Bronchial epithelial cell (primary cell): Measurements from ENCODE around the gene TCERG1L. TPM values are rescaled to one million over a fixed set of nuclear protein-coding genes. Genes with fewer than 3 reads are reported as not detected.
"Not testable (repeated sequence)": the region's sequence is repeated elsewhere in the genome, so short reads cannot be mapped to it uniquely, and the experiment has no call there.

Experiments
- DNase-seq: peaks from one replicate; pipeline ENCODE4 v3.0.0-alpha.2; 2010; ENCODE audit warnings: low read depth
- FAIRE-seq: peaks from 2 replicates; lab custom pipeline; 2011; peaks lifted over from hg19 to GRCh38; lab: Jason Lieb, UNC
- H3K27me3 ChIP-seq: 2 replicates; pipeline ENCODE4 v1.5.1; 2011; ENCODE audit warnings: low read length; ENCODE audit not compliant: control insufficient read depth, insufficient read depth
- H3K36me3 ChIP-seq: 2 replicates; pipeline ENCODE4 v1.5.1; 2011; ENCODE audit warnings: low read length; ENCODE audit not compliant: control insufficient read depth, insufficient read depth
- H3K4me3 ChIP-seq: 2 replicates; pipeline ENCODE4 v1.5.1; 2011; ENCODE audit warnings: mild to moderate bottlenecking, low read depth, low read length, control low read depth
- total RNA-seq: library from RNA; depleted of rRNA; stranded (reverse); fragments of >200 nt; gene quantifications from 2 replicates; pipeline ENCODE4 v1.2.1, GENCODE V29; 2014
- TF ChIP-seq, protein P1 (sequence below): IDR thresholded peaks from 2 replicates; pipeline ENCODE4 v1.5.1; 2011; ENCODE audit warnings: mild to moderate bottlenecking, moderate library complexity, low read length, control low read depth, inconsistent platforms; ENCODE audit not compliant: insufficient read depth, severe bottlenecking

The TCERG1L gene
- total RNA-seq, 1 donor from 2014 or later = not detected

DNA sequence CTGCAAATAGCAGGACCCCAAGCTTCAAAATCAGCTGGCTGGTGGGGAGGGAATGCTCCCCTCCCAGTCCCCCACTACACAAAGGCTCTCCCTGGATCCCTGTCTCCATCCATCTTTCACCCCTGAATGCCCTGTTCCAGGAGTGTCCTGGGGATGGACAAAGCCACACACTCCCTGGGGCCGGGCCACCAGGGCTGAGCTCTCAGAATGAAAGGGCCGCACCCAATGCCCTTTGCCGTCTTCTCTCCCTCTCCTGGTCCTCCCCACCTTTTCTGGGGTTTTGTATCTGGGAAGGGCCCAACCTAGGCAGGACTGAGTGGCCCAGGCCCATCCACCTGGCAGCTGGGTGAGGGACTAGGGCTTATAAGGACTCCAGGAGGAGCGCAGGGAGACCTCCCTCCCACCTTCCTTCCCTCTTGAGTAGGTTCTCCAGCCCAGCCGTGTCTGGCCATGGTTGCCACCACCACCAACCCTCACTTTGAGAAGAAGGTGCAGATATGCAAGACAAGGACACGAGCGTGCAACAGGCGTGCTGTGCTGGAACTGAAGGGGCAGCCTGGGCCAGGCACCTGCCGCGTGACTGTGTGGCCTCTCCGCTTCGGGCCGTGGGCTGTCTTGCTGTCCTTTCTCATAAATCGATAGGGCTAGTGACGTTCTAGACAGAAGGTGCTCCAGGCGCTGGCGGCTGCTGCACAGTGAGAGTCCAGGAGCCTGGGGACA is 157.1 kb downstream of the TCERG1L start:
- Histone ChIP-seq H3K27me3 (no peaks in the 10 kb centered on the region), H3K36me3 (no peaks in the 10 kb centered on the region), H3K4me3 (no peak overlapping the region)
- no peak for DNase-seq
- FAIRE-seq = no peak
- TF ChIP-seq, protein P1, sequence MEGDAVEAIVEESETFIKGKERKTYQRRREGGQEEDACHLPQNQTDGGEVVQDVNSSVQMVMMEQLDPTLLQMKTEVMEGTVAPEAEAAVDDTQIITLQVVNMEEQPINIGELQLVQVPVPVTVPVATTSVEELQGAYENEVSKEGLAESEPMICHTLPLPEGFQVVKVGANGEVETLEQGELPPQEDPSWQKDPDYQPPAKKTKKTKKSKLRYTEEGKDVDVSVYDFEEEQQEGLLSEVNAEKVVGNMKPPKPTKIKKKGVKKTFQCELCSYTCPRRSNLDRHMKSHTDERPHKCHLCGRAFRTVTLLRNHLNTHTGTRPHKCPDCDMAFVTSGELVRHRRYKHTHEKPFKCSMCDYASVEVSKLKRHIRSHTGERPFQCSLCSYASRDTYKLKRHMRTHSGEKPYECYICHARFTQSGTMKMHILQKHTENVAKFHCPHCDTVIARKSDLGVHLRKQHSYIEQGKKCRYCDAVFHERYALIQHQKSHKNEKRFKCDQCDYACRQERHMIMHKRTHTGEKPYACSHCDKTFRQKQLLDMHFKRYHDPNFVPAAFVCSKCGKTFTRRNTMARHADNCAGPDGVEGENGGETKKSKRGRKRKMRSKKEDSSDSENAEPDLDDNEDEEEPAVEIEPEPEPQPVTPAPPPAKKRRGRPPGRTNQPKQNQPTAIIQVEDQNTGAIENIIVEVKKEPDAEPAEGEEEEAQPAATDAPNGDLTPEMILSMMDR = no peak

DNA sequence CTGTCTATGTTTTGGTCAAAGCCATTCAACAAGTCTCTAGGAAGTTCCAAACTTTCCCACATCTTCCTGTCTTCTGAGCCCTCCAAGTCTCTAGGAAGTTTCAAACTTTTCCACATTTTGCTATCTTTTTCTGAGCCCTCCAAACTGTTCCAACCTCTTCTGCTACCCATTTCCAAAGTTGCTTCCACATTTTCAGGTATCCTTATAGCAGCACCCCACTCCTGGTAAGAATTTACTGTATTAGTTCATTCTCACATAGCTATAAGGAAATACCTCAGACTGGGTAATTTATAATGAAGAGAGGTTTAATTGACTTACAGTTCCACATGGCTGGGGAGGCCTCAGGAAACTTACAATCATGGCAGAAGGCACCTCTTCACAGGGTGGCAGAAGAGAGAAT is 159.1 kb downstream of the TCERG1L start:
- not testable (repeated sequence) for H3K36me3 ChIP-seq, H3K27me3 ChIP-seq, FAIRE-seq, DNase-seq, H3K4me3 ChIP-seq

- DNase-seq (no peak), FAIRE-seq (no peak)
- Histone ChIP-seq H3K27me3 (no peaks in the 10 kb centered on the region), H3K4me3 (no peak overlapping the region), H3K36me3 (no peaks in the 10 kb centered on the region)
- TF ChIP-seq, protein P1 = no peak
These were observed 161.4 kb downstream of the TCERG1L start for GRCh38 chr10:131150126-131150525.

GRCh38 chr10:131149586-131149985 is 161.9 kb downstream of the TCERG1L start:
- DNase-seq (no peak), FAIRE-seq (no peak)
- TF ChIP-seq, protein P1 = no peak
- H3K4me3 ChIP-seq = no peak overlapping the region
- H3K27me3 ChIP-seq = no peaks in the 10 kb centered on the region
- no peaks in the 10 kb centered on the region for H3K36me3 ChIP-seq

DNA sequence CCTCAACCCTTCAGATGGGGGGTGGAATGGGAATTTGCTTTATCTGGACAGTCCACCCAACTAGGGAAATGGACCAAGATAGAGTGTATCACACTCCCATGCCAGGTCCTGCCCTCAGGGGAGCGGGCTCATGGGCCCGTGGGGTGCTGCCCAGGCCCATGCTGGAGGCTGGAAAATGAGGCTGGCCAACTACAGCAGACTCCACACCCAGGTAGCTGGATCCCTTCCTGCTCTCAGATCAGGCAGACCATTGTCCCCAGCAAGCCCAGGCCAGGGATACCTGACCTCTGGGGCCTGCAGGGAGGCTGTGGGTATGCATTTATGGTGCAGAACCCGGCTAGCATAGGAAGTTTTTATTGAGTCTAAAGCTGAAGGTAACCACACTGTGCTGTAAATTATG is 162.4 kb downstream of the TCERG1L start:
- DNase-seq (no peak), FAIRE-seq (no peak)
- Histone ChIP-seq H3K4me3 (no peak overlapping the region), H3K27me3 (no peaks in the 10 kb centered on the region), H3K36me3 (no peaks in the 10 kb centered on the region)
- TF ChIP-seq, protein P1 = no peak

DNA sequence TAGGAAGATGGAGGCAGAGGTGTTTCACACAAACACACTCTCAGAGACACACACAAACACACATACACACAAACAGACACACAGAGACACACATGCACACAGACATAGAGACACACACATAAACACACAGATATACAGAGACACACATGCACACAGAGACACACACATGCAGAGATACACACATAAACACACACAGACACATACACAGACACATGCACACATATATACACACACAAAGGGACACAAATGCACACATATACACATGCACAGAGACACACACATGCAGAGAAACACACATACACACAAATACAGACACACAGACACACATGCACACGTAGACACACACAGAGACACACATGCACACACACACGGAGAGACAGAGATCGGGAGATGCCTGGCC is 163.3 kb downstream of the TCERG1L start:
- TF ChIP-seq, protein P1 = no peak
- DNase-seq = no peak
- Histone ChIP-seq H3K36me3 (no peaks in the 10 kb centered on the region), H3K4me3 (no peak overlapping the region), H3K27me3 (no peaks in the 10 kb centered on the region)
- FAIRE-seq = peak; percentile 55
